Measurements from ENCODE around the gene HACE1.

HACE1 gene

GRCh38 chr6:104689551-104690205 is 170.0 kb downstream of the HACE1 start:
- no peak for DNase-seq

- no peak for DNase-seq
Measured at GRCh38 chr6:104688283-104688969, 171.3 kb downstream of the HACE1 start.

GRCh38 chr6:104686550-104687175 is 173.1 kb downstream of the HACE1 start:
- no peak for DNase-seq

GRCh38 chr6:104685871-104686549 is 173.7 kb downstream of the HACE1 start:
- no peak for DNase-seq

- no peak for DNase-seq
Measured at GRCh38 chr6:104684911-104685415, 174.8 kb downstream of the HACE1 start.

GRCh38 chr6:104683809-104684208 is 175.9 kb downstream of the HACE1 start:
- DNase-seq, result no peak

- peak in 19 of 51 donors; percentile 0 to 68 (median 11) for DNase-seq
Measured at GRCh38 chr6:104682722-104683643, 176.7 kb downstream of the HACE1 start.

GRCh38 chr6:104680539-104680938 is 179.2 kb downstream of the HACE1 start:
- no peak for DNase-seq

GRCh38 chr6:104679971-104680370 is 179.7 kb downstream of the HACE1 start:
- DNase-seq, result no peak

Data from hypothalamus (tissue), 51 donors.